ENCODE measurements around the gene FRA10AC1.
"Not testable (repeated sequence)": the region's sequence is repeated elsewhere in the genome, so short reads cannot be mapped to it uniquely, and the experiment has no call there.

Gene FRA10AC1

GRCh38 chr10:93701866-93702209 is 554 bp downstream of the FRA10AC1 start:
- DNase-seq = no peak

GRCh38 chr10:93697207-93697606 is 5.2 kb downstream of the FRA10AC1 start:
- no peak for DNase-seq

DNA sequence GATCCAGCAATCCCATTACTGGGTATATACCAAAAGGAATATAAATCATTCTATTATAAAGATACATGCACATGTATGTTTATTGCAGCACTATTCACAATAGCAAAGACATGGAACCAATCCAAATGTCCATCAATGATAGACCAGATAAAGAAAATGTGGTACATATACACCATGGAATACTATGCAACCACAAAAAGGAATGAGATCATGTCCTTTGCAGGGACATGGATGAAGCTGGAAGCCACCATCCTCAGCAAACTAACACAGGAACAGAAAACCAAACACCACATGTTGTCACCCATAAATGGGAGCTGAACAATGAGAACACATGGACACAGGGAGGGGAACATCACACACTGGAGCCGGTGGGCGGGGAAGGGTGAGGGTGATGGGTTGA is 5.8 kb downstream of the FRA10AC1 start:
- not testable (repeated sequence) for DNase-seq

DNA sequence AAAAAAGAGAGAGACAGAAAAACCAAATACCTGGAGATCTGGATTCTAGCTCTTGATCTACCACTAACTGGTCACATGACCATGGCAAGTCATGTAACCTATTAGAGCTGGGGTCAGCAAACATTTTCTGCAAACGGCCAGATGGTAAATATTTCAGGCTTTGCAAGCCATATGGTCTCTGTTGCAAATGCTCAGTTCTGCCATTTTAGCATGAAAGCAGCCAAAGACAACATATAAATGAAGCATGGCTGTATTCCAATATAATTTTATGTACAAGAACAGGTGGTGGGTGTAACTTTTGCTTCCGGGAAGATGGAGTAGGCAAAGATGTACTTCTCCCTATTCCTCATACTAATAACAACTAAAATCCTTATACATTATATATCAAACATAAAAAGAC is 6.7 kb downstream of the FRA10AC1 start:
- DNase-seq = no peak

DNA sequence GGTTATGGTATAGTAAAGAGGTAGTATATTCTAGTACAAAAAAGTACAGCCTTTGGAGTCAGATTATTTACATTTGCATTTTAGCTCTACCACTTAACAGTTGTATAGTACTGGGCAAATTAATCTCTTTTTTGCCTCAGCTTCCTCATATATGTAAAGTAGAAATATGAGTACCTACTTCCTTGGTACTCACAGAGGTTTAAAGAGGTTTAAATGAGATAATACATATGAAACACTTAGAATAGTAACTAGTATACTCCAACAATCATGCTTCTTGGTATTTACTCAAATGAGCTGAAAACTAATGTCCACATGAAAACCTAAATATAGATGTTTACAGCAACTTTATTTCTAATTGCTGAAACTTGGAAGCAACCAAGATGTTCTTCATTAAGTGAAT is 14.7 kb downstream of the FRA10AC1 start:
- DNase-seq = no peak

GRCh38 chr10:93680412-93681047 is 21.9 kb downstream of the FRA10AC1 start:
- DNase-seq = no peak

DNA sequence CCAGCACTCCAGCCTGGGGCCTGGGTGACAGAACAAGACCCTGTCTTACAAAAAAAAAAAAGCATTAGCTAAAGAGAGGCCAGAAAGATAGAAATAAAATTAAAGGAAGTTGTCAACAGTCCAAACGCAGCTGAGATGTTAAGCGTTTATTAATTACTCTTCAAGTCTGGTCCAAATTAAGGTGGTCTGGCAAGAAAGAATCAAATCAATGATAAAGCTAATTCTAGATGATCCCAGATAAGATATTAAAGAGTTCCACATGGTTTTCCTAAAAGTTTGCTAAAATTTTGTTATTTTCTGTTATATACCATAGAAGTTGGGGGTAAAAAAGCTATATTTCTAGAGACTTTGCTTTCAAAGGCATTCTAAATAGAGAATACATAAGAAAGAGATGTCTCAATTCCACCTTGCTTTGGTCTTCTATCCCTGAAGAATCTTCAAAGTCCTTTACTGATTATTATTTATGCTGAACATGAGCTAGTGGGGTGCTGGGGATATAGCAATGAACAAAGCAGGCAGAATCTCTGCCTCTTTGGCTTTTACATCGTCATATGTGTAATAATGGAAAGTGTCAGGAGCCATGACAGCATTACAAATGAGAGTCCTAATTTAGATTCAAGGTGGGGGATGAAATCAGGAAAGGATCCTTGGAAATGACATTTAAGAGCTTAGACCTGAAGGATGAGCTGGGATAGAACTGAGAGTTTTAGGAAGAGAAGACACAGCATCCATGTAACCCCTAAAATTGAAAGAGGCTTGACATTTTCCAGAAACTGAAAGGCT is 23.4 kb downstream of the FRA10AC1 start:
- DNase-seq = no peak

GRCh38 chr10:93678386-93678785 is 24.0 kb downstream of the FRA10AC1 start:
- no peak for DNase-seq

GRCh38 chr10:93673791-93674190 is 28.6 kb downstream of the FRA10AC1 start:
- no peak for DNase-seq

GRCh38 chr10:93672890-93673289 is 29.5 kb downstream of the FRA10AC1 start:
- no peak for DNase-seq

DNA sequence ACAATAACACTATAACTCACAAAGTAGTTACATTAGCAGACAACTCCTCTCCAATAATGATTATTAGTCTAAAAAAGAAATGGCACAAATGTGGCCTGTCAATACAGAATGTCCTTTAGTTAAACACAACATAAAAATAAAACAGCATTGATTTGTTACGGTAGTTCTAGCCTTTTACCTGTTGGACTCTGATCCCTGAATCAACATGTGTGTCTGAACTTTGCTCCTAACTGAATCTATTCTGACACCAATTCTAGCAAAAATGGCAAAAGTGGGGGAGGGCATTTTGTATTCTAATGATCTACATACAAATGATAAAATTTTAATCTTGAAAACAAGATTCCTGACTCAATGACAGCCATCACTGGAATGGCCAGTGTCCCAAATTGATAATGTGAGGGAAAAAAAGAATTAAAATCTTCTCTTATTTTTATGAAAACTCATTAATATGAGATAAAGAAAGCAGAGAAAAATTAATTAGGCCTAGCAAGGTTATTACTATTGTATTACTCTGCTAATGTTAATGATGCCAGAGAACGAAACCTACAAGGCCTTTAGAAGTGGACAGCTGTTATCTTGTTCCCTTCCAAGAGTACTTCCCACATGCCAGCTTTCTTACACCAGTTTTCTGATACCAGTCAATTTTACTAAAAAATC is 30.2 kb downstream of the FRA10AC1 start:
- no peak for DNase-seq

GRCh38 chr10:93671042-93671441 is 31.4 kb downstream of the FRA10AC1 start:
- DNase-seq = no peak

DNA sequence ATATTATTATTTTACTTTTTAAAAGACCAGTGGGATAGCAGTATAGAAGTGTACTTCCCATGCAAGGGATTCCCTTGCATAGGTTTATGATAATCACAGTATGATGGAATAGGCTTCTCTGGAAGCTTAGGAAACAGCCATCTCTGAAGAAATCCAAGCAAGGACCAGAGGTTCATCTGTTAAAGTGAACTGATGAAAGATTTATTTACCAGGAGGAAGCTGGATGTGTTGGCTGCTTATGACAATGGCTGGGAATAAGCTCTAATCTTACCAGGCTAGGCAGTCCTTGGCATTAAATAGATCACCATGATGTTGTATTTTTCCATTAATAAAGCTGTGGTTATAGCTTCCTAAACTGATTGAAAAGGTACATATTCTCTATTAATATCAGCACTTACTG is 32.0 kb downstream of the FRA10AC1 start:
- DNase-seq = no peak

- DNase-seq = no peak
Measured at GRCh38 chr10:93667795-93668194, 34.6 kb downstream of the FRA10AC1 start.

DNA sequence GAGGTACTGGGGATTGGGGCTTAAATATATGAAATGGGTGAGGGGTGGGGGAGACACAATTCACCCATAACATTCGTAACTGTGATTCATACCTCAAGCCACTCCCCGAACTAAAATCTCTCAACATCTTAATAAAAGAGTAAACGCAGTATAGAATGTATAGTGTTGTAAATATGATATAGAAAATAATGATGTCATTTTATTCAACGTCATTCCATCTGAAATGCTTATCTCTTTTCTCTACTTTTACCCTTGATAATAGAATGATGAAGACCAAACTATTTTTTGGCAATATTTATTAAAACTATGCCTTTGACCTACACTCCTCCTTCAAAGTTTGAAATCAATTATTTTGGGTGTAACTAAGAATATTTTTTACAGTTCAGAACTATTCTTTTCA is 36.4 kb downstream of the FRA10AC1 start:
- no peak for DNase-seq

GRCh38 chr10:93657757-93658156 is 44.6 kb downstream of the FRA10AC1 start:
- DNase-seq = no peak

GRCh38 chr10:93656155-93656554 is 46.2 kb downstream of the FRA10AC1 start:
- no peak for DNase-seq

DNA sequence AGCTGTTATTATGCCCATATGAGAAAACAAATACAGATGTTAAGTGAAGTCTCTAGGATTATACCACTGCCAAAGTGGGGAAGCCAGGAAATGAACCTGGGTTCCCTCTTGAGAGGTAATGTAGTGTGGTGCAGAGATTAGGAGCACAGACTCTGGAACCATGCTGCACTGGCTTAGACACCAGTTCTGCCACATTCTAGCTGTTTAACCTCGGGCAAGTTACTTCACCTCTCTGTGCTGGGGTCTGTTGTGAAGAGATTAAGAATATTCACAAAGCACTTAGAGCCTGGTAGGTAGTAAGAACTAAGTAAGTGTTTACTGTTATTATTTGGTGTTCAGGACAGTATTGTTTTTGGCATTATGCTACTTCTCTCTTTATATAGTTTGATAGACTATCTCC is 48.2 kb downstream of the FRA10AC1 start:
- DNase-seq = no peak

GRCh38 chr10:93652857-93653256 is 49.5 kb downstream of the FRA10AC1 start:
- no peak for DNase-seq

DNA sequence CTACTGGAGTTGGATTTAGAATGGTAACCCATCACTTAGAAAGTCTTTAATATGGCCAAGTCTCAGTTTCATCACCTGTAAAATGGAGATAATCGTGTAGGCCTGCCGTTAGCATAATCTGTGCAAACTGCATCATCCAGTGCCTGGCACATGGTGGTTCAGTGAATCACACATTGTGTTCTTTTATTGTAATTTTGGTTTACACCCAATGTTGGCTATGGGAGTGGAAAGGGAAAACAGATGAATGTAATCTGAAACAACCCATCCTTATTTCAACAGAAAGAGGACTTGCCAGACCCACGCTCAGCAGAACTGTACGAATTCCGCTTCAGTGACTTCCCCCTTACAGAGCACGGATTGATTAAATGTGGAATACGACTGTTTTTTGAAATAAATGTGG is 62.6 kb downstream of the FRA10AC1 start:
- no peak for DNase-seq

DNA sequence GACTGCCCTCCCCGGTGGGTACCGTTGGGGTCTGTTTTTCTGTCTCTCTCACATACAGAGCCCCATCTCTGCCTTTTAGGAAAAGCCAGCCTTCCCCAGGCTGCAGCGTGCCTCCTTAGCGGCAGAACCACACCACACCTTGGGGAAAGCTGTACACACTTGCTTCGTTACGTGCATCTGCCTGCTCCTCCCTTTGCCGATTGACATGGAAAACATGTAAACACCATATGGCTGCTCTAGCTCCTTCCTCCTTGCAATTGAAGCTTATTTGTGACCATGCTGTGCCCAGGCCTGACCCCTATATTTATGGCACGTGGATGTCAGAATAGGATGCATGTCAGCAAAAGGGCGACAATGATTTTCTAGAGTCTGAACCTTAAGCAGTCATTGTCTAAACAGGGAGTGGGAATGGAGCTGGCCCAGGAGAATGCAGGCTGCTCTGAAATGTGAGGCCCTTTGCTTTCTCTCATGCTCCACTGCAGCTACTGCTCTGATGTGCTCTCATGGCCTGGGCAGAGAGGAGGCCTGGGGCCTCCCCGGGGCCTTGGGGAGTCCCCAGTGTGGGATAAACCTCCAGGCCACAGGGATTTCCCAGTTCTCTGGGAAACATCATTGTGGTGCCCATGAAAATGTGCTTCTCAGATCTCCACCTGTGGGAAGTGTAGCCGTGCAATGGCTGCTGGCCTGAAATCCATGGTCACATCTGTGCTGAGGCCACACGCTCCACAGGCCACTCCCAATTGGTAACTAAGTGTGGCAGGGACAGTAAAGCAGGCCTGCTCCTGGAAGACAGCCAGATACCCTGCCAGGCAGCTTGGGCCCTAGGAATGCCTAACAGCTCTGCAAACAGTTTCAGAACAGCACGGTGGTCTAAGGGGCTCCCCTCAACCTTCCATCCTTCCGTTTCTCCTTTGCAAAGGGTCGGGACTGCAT is 71.5 kb downstream of the FRA10AC1 start:
- no peak for DNase-seq

- DNase-seq = no peak
Measured at GRCh38 chr10:93629647-93630305, 72.6 kb downstream of the FRA10AC1 start.

DNA sequence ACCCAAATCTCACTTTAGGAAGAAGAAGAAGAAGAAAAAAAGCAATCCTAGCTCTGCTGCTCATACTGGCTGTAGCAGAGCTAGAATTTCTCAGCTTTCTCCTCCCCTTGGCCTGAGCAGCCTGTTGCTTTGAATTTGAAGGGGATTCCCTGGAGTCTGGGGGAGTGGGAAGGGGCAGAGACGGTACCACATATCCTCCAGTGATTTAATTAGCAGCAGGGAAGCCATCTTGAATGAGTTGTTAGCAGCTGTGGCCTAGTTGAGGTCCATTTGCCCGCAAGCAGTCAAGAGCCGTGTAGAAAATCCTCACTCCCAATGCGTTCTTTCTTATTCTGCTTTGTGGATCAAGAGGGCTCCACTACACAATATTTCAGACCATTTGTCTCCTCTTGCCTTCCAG is 73.5 kb downstream of the FRA10AC1 start:
- DNase-seq = no peak
